Measurements from ENCODE around the gene MTR.

Gene MTR

GRCh38 chr1:236762410-236762809 is 32.7 kb upstream of the MTR start:
- Histone ChIP-seq H3K36me3 (peaks cover 0 to 22% (median 8%) of the 10 kb centered on the region in 3 donors), H3K27ac (no peak overlapping the region), H3K4me3 (no peak overlapping the region), H3K4me1 (no peaks in the 10 kb centered on the region), H3K27me3 (no peaks in the 10 kb centered on the region), H3K9me3 (no peaks in the 10 kb centered on the region)
- no peak for DNase-seq
- TF ChIP-seq CTCF (IDR thresholded peaks at IDR 0.05) = no peak
- intact Hi-C loops (cut with DNase I; ENCODE audit: low total_unique reads) = loop anchor here (10.0 kb wide), 1 partner anchor 112 kb away; no protein-coding TSS in a partner anchor

- Histone ChIP-seq H3K27me3 (no peaks in the 10 kb centered on the region), H3K4me3 (no peak overlapping the region), H3K27ac (no peak overlapping the region), H3K9me3 (no peaks in the 10 kb centered on the region), H3K36me3 (peaks cover 0 to 18% (median 5%) of the 10 kb centered on the region in 3 donors), H3K4me1 (no peaks in the 10 kb centered on the region)
- intact Hi-C loops (cut with DNase I; ENCODE audit: low total_unique reads) = loop anchor here (10.0 kb wide), 1 partner anchor 109 kb away; no protein-coding TSS in a partner anchor
- no peak for DNase-seq
- no peak for TF ChIP-seq CTCF (IDR thresholded peaks at IDR 0.05)
Observed at GRCh38 chr1:236765831-236766230, 29.3 kb upstream of the MTR start.

- DNase-seq = no peak
- no peak overlapping the region for H3K27ac ChIP-seq
- H3K4me3 ChIP-seq = no peak overlapping the region
- no peak for TF ChIP-seq CTCF (IDR thresholded peaks at IDR 0.05)
- intact Hi-C loops (cut with DNase I; ENCODE audit: low total_unique reads) = loop anchor here (10.0 kb wide), 1 partner anchor 108 kb away; no protein-coding TSS in a partner anchor
- no peaks in the 10 kb centered on the region for H3K27me3 ChIP-seq
- H3K4me1 ChIP-seq = no peaks in the 10 kb centered on the region
- H3K9me3 ChIP-seq = no peaks in the 10 kb centered on the region
- H3K36me3 ChIP-seq = peaks cover 0 to 14% (median 5%) of the 10 kb centered on the region in 3 donors
Observed at GRCh38 chr1:236766506-236766905, 28.6 kb upstream of the MTR start.

GRCh38 chr1:236767276-236767675 is 27.8 kb upstream of the MTR start:
- Histone ChIP-seq H3K4me3 (no peak overlapping the region), H3K9me3 (no peaks in the 10 kb centered on the region), H3K27me3 (no peaks in the 10 kb centered on the region), H3K4me1 (no peaks in the 10 kb centered on the region), H3K36me3 (peaks cover 0 to 11% (median 4%) of the 10 kb centered on the region in 3 donors), H3K27ac (no peak overlapping the region)
- intact Hi-C loops (cut with DNase I; ENCODE audit: low total_unique reads) = loop anchor here (10.0 kb wide), 1 partner anchor 108 kb away; no protein-coding TSS in a partner anchor
- TF ChIP-seq CTCF (IDR thresholded peaks at IDR 0.05) = no peak
- DNase-seq = no peak

- peaks cover 0 to 3% (median 0%) of the 10 kb centered on the region in 3 donors for H3K36me3 ChIP-seq
- intact Hi-C loops (cut with DNase I; ENCODE audit: low total_unique reads) = loop anchor here (10.0 kb wide), 1 partner anchor 106 kb away; no protein-coding TSS in a partner anchor
- no peaks in the 10 kb centered on the region for H3K9me3 ChIP-seq
Observed at GRCh38 chr1:236768601-236769000, 26.5 kb upstream of the MTR start.

More at GRCh38 chr1:236768601-236769000, 26.5 kb upstream of the MTR start:
- Histone ChIP-seq H3K27ac (no peak overlapping the region), H3K27me3 (no peaks in the 10 kb centered on the region), H3K4me3 (no peak overlapping the region), H3K4me1 (no peaks in the 10 kb centered on the region)
- DNase-seq = no peak
- TF ChIP-seq CTCF (IDR thresholded peaks at IDR 0.05) = no peak
